Endometrium (tissue), 2 donors: ENCODE measurements around the gene TRMT61A.

Experiments
- FAIRE-seq: peaks from 2 replicates; lab custom pipeline; 2012; peaks lifted over from hg19 to GRCh38; lab: Jason Lieb, UNC
- donor health status: control.
- donor health status: control.

Gene TRMT61A

DNA sequence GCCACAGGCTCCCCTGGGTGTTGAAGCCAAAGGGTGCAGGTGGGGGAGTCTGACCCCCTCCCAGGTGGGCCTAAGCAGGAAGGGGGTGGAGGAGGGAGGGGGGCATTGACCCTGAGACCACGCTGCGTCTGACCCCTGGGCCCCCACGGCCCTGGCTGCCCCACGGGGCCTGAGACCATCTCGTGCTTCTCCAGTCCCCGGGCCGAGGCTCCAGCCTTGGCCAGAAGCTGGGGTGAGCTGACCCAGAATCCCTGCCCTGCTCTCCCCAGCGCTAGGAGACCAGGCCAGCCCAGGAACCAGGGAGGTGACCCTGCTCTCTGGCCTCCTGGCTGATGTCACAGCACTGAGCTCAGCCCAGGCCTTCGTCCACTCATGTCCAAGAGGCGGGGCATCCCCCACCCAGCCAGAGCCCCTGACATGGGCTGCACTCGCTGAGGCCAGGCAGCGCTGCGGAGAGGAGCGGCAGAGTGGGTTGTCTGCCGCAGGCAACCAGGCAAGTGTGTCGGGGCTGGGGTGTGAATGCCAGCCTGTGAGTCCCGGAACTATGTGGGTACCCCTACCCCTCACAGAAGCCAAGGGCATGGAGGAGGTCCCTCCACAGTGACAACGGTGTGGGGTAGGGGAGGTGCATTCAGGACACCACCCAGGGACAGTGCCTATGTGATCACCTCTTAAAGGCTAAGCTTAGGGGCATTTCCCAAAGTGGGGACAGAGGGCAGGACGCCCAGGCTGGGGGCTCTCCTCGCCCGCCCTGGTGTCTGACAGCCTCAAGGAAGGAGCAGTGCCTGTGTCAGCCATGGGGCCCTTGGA, 6.3 kb downstream of the TRMT61A start:
- FAIRE-seq = no peak

DNA sequence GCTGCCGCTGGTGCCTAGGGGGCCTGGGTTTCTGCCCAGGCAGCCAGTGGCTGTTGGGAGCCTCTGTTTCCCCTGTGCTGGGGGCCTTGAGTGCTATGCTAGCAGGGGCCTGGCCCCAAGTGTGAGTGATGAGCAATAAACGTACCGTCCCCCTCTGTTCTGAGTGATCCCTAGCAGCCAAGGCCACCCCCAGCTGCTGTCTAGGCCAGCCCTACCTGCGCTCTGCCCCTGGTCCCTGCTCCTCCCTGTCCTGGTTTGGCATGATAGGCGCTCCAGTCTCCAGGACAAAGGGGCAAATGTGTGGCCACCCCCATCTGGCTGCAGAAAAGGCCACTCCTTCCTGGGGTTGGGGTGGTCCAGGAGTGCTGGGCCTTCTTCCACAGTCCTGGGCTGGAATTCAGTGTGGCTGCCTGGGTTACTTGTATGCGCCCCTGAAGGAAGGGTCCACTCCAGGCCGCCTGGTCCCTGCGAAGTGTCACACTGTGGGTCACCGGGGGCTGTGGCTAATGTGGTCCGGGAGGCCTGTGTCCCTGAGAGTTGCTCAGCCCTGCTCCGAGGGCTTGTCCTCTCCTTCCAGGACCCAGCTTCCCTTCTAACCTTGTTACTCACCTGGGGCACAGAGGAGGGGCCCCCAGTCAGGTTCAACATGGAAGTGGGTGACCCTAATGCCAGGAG, 7.0 kb downstream of the TRMT61A start:
- no peak for FAIRE-seq

DNA sequence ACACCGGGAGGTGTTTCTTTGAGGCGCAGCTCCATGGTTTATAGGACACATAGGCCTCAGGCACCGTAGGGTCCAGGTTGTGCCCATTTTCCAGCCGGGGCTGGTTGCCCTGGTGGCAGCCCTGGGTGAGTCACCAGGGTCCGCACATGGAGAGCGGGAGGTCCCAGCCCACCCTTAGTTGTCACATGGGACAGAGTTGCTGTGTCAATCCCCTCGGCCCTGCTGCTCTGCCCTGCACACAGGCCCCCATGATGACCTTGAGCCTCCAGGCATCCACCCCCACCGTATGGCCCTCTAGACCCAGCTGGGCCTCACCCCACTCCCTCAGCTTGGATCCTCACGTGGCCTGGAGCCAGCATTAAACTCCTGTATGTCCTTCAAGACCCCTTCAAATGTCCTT, 7.7 kb downstream of the TRMT61A start:
- no peak for FAIRE-seq

DNA sequence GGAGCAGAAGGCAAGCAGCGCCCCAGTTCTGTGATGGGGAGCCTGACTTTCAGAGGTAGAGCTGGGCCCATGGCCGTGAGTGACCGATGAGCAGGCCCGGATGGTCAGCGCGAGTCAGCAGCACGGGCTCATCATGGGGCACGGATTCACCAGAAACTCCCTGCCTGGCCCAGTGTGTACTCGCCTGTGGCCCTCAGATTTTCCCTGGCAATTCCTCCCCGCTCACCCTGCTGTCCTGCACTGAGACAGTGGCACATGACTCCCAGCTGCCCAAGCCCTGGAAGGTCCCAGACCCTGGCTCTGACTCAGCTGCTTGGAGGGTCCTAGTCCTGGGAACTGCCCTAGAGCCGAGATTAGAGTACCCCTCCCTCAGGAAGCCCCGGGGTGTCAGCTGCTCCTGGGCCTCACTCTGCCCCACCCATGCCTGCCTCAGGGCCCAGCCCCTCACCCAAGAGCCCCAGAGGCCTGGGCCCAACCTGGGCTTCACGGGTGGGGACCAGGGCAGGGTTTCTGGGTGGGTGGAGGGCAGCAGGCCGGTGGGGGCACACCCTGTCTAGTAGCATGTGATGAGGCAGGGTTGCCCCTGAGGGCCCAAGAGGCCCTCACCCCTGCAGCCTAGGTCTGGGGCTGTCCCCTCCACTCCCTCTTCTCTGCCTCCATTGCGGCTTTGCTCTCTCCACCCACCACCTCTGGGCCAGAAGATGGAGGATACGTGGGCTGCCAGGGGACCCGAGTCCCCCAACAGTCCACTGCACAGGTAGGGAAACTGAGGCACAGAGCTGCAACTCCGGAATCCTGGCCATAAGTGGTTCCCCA, 8.4 kb downstream of the TRMT61A start:
- FAIRE-seq = no peak

DNA sequence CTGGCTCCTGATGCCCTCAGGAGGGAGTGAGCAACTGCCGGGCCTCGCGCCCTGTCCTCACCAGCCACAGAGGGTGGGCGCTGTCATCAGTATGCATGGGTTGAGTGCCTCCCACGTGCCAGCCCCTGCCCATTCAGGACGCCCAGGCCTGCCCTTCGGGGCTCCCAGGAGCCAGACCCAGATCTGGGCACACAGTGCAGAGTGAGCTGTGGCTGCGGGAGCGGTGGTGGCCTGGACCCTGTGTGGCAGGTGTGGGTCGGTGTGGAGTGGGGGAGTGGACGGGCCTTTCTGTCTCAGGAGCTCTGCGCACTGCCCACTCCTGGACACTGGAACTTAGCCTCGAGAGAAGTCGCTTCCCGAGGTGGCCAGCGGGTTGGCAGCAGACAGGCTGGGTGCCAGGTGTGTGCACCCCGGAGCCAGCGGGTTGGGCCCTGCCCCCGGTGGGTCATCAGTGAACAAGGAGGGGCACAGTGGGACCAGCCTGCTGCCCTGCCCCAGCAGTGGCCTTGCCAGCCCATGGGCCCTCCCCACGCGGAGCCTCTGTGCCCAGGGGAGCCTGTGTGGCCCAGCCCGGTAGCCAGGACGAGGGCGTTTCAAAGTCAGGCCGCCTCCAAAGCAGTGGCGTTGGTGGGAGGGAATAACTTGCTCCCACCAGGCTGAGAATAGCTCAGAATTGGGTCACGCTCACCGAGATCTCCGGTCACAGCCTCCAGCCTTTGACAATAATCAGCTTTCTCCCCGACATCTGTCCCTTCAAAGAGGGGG, 9.5 kb downstream of the TRMT61A start:
- FAIRE-seq = no peak

DNA sequence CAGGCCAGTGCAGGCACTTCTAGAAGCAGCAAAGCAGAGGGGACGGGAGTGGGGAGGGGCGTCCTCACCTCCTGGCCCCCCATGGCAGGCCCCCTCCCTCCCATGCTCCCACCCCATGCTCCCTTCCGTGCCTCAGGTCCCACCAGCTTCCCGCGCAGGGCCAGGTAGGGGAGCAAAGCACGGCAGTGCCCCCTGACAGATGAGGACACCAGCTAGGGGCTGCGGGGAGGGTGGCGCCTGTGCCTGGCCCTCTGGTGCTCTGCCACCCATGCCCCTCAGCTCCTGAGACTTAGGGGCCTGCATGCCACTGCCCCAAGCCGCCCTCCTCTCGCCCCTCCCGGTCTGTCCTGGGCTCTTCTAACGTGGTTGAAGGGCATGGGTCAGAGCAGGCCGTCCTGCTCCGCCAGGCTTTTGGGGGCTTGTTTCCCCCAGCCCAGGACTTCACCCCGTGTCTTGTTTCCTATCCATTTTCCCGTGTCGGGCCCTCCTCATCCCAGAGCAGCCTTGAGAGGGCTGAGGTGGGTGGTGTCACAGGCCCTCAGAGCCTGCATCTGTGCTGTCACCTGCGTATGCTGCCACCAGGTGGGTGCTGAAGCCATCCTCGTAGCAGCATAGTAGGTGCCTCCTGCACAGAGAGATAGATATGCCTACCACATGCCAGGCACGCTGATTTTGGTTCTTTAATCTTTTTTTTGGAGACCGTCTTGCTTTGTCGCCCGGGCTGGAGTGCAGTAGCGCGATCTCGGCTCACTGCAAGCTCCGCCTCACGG, 10.2 kb downstream of the TRMT61A start:
- FAIRE-seq = no peak

DNA sequence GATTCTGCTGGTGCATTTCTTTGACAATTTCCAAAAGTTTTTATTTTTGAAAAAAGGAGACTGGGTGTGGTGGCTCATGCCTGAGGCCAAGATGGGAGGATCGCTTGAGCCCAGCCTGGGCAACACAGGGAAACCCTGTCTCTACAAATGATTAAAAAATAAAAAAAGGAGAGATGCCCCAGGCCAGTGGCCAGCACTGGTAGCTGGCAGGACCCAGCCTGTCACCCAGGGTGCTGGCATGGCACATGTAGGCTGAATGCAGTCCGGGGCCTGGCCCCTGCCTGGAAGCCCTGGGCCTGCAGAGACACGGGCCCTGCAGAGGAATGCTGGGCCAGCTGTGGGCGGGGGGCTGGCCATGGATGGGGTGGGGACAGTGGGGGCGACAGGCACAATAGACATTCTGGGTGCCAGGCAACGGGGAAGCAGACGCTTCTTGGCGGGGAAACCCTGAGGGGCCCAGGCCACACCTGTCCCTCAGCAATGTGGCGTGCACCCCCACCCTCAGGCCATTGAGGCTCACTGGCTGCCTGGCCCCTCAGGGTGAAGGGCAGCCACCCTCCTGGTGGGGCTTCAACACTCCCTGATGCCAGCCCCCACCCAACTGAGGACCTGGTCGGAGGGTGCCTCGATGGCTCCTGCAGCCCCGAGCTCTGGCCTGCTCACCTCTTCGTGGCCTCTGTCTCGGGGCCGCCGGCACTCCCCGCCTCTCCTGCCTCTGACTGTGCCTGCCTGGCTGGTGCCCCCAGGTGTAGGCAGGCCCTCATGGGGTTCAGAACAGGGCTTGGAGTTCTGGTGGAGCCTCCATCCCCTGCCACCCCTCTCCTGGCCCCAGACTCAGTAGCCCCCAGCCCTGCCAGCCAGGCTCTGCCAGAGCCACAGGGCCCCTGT, 12.1 kb downstream of the TRMT61A start:
- no peak for FAIRE-seq

DNA sequence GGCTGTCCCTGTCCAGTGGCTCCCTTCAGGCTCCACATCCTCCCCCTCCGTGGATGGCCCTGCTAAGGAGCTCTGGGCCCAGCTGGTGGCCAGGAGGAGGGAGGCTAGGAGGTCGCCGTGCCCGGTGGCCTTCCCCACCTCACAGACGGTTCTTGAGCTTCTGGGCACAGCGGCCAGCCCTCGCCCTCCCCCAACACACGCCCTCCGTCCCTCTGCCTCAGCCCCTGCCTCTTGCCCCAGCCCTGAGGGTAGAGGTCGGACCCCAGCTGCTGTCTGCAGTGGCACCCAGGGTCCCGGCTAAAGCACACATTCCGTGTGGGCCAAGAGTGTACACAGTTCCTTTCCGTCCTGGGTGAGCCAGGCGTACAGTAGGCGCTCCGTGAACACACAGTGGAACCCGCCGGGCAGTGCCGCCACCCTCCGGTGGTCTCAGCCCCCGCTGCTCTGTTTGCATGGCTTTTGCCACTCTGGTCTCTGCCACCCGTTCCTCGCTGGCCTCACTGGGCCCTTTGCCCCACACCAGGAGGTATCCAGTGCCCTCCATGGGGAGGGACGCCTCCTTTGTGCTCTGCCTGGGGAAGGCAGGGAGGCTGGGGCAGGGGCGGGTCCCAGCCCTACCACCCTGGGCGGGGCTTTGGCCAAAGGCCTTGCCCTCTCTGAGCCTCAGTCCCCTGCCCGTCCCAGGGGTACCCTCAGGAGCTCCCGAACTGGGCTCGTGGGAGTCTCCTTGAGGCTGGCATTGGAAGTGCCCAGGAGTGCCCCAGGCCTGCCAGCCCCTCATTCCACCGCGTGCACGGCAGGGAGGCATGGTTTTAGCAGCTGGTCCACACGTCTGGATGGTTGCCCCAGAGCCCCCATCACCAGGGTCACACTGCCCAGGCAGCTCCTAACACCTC, 13.0 kb downstream of the TRMT61A start:
- no peak for FAIRE-seq

DNA sequence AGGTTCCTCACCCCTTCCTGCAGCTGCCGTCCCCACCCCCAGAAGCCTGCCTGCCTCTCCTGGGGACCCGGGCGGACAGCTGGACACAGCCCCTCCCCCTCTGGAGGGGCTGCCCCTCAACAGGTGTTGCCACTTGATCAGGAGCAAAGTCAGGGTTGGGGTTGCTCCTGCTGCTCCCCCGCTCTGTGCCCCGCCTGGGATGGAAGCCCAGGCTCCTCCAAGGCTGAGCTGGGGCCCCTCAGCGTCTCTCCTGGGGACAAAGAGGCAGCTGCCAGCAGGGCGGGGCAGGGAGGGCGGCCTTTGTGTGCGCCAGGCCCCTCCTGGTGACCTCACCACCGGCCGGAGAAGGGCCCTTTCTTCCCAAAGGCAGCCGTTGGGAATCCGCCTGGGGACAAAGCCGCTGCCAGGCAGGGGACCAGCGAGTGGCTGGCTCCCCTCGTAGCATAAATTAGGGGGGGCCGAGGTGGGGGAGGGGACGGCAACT, 13.7 kb downstream of the TRMT61A start:
- FAIRE-seq = no peak

DNA sequence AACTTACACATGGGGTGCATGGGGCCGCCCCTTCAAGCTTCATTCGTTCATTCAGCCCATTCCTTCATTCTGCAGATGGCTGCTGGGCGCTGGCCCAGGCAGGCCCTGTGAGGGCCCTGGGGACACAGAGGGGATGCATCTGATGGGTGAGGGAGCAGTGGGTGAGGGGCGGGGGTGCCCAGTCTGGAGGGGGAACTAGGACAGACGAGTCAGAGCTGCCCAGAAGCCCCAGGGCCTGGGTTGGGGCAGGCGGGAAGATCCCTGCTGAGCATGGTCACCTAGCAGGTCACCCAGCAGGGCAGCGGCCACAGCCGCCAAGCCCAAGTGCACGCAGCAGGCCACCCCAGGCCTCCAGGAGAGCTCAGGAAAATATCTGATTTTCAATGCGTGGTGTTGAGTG, 14.1 kb downstream of the TRMT61A start:
- FAIRE-seq = no peak

DNA sequence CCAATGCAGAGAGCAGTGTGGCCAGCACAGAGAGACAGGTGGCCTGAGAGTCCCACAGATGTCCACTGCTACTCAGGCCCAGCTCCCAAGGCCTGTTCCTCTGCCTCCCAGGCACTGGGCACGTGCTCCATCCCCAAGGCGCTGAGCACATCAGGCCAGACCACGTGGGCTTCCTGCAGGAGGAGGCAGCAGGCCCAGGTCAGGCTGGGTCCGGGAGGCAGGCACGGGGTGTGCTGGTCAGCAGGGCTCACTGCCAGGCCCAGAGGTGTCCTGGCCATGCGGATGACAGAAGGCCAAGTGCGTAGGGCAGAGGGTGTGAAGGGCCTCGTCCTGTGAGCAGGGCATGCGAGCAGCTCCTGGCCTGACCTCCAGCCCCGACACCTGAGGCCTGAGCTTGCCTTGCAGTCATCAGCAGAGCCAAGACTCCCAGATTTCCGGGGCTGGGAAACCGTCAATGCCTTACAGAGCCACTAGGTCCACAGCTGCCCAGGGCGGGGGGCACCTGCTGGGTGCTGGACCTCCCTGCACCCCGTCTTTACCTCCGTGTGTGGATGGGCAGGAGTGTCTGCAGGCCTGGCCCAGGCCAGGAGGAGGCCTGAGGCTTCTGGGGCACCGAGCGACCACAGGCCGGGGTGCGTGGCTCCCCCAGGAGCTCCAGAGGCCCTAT, 14.9 kb downstream of the TRMT61A start:
- no peak for FAIRE-seq

DNA sequence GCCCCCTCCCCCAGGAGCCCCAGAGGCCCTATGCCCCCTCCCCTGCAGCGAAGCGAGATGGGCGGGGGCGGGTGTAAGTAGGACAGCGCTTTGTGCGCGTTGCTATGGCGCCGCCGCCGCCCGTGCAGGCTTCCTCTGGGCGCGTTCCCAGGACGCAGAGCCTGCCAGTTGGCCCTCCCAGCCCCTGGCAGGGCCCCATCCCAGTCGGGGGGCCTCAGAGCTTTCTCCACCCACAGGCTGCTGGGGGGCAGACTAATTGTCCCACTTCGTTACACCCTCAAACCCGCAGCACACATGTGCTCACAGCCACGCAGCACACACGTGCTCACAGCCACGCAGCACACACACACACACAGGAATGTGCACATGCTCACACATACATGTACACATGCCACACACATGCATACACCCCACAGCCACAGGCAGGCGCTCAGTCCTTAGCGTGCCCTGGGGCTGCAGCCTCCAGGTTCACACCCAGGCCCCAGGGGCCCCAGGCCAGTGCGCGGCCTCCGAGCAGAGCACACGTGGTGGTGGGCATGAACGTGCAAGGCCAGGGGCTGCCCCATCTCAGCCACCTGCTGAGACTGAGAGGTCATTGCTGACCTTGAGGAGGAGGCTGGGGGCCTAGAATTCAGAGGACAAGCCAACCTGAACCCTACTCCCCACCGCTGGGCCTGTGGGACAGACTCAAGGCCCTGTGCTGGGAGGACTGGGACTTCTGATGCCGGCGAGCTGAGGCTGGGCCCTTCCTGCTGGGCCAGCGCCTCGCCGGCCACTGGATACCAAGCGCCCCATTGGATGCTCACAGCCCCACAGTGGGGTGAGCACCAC, 15.6 kb downstream of the TRMT61A start:
- no peak for FAIRE-seq

DNA sequence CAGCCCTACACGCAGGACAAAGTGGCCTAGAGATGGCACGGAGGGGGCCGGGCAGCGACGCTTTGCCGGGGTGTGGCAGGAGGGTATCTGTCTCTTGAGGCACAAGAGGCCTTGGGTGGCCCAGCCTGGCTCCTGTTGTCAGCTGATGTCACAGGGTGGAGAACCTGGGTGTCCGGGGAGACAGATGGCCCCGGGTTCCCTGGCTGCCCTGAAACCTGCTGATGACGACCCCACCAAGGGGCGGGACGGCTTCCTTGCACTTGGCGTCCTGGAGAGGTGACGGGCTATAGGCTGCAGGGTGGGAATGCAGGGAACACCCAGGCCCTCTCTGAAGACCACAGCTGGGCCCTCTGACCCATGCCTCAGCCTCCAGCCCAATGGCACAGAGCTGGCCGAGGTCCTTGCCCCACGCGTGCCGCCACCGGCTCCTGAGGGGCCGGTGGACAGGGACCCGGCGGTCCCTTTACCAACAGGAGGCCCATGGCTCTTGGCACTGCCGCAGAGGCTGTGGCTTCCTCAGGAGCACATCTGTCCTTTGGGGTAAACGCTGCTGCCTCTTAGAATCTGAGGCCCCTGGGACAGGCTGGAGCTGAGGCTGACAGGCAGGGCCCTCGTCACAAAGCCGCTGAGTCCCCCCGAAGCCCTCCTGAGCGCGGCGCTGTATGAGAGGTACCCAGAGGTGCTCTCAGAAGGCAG, 16.4 kb downstream of the TRMT61A start:
- no peak for FAIRE-seq

DNA sequence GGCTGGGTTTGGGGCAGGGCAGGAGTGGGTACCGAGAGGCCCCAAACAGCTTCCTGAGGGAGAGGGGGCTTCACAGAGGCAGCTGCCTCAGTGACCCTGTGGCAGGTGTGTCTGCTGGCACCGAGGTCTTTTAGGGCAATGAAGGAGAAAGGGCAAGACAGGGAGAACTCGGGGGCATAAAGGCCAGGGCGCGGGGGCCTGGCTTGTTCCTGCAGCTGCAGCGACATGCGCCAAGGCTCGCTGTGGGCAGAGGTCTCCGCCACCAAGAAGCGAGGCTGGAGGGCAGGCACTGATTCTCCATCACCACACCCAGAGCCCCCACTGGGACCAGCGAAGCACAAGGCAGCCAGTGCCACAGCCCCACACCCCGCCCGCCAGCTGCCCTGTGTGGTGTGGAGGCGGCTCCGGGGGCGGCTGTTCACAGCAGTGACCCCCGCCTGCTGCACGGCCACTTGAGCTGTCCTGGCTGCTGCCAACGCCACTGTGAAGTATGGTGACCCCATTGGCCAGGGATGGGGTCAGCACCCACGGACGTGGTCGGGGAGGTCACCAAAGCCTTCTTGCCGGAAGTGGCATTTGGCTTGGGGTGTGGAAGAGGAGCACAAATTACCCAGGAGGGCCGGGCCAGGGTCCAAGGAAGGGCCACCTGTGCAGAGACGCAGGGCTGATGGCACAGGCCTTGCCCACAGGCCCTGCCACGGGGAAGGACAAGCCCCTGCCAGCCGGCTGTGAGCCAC, 17.1 kb downstream of the TRMT61A start:
- no peak for FAIRE-seq

DNA sequence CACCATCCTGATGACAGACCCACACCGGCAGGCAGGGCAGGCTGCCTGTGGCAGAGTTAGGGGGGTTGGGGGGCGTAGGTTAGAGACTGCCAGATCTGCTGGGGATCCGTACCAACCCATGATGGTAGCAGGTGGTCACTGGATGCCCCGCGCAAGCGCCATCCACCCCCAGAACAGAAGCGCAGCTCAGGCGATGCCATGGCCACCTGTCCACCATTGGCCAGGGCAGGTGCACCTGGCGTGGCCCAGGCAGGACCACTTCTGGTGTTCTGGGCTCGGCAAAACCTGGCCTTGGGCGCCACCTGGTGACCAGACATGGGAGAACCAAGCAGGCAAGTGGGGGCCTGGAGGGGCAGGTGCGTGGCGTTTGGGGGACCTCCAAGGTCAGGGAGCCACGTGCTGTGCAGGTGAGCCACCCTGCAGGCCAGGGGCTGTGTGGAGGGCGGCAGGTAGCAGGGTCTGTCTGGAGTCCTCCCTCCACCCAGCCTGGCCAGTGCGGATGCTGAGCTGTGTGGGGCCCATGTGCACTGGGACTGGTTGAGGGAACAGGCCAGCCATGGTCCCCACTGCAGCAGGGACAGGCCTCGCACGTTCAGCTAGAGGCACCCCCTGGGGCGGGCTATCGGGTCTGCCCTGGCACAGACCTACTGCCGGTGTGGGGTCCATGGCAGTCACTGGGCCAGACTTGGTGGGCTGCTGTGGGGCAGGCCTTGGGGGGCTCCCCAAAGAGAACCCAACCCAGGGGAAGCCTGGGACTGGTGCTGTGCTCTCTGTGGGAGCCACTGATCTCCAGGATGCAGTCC, 17.9 kb downstream of the TRMT61A start:
- FAIRE-seq = no peak
